DOHH2 (cell line): ENCODE data around the gene ITPRID2.

Experiments
- CTCF ChIP-seq: fragments of 200-600 bp; sonication (generic); IDR thresholded peaks from one replicate; pipeline ENCODE4 v1.5.1; 2014; ENCODE audit warnings: antibody characterized with exemption, mild to moderate bottlenecking, low read depth, low read length; ENCODE audit not compliant: poor library complexity, severe bottlenecking
- EZH2phosphoT487 ChIP-seq: fragments of 200-600 bp; sonication (generic); IDR thresholded peaks from 2 replicates; pipeline ENCODE4 v1.6.1; 2017; ENCODE audit warnings: borderline replicate concordance, mild to moderate bottlenecking, antibody characterized with exemption, low read length, moderate library complexity, mixed read lengths

GRCh38 chr2:181891258-181891965 lies at the start of gene ITPRID2:
- no peak for TF ChIP-seq CTCF
- TF ChIP-seq EZH2phosphoT487 = no peak
